HCT116 (cell line): Measurements from ENCODE around the gene FHOD3. TPM values are rescaled to one million over a fixed set of nuclear protein-coding genes. Genes with fewer than 3 reads are reported as not detected.
A peak's percentile ranks its signal among the peaks of the same experiment; 100 is the strongest.

Experiments
- ATAC-seq: fragments of 200-7000 bp; cut with Tn5 transposase; 2 replicates; pipeline ENCODE4 v1.9.1; 2020; ENCODE audit warnings: mild to moderate bottlenecking, moderate library complexity
- BruUV-seq: library from RNA; stranded (reverse); fragments of 400-500 nt; replicated peaks from 2 replicates; lab custom pipeline; 2021; lab: Mats Ljungman, UMichigan
- CTCF ChIA-PET: fragments of 300-600 bp; sonication (Branson Sonifier 250); formaldehyde crosslinking; loops from one replicate; lab custom pipeline; 2021; ENCODE audit warnings: antibody characterized with exemption; lab: Charles Lee
- POLR2A ChIA-PET: fragments of 300-600, 350-600 bp; sonication (Branson Sonifier 250); formaldehyde crosslinking; loops from one replicate; lab custom pipeline; 2021; ENCODE audit warnings: antibody characterized with exemption; lab: Charles Lee
- RAD21 ChIA-PET, 2 experiments: fragments of 300-600 bp; sonication (Branson Sonifier 250); formaldehyde crosslinking; loops; one replicate each; lab custom pipeline; 2023; ENCODE audit warnings: low total read pairs in 2 of 2; ENCODE audit not compliant: uncharacterized antibody in 2 of 2, unreplicated experiment in 2 of 2, low non-redundant PET in 1 of 2; lab: Charles Lee
- DNase-seq: peaks from one replicate; pipeline ENCODE4 v3.0.0-alpha.2; 2010; ENCODE audit warnings: low read depth, low spot score
- H2AFZ ChIP-seq: fragments of 200-600 bp; shearing (Covaris generic), sonication (generic); 2 replicates; pipeline ENCODE4 v1.6.1; 2017; ENCODE audit warnings: low read depth, mixed run types, mixed read lengths, antibody characterized with exemption, low read length; ENCODE audit not compliant: poor library complexity, severe bottlenecking
- H3K27ac ChIP-seq: 2 replicates; pipeline ENCODE4 v1.5.1; 2012; ENCODE audit warnings: low read depth, low read length
- H3K27me3 ChIP-seq: fragments of 200-600 bp; sonication (generic); 2 replicates; pipeline ENCODE4 v1.6.1; 2016; ENCODE audit warnings: mixed run types, low read length, mixed read lengths; ENCODE audit not compliant: insufficient read depth
- H3K36me3 ChIP-seq, 2 experiments: fragments of 200-500 bp in 1 of 2; fragments of 200-600 bp in 1 of 2; sonication (Bioruptor generic) in 1 of 2; sonication (generic) in 1 of 2; 2 replicates each; pipeline versions ENCODE4 v1.5.1 to v1.6.1; 2014 to 2016; ENCODE audit warnings: low read length in 2 of 2, inconsistent platforms in 1 of 2, mixed read lengths in 1 of 2, mixed run types in 1 of 2; ENCODE audit not compliant: insufficient read depth in 2 of 2, control insufficient read depth in 1 of 2
- H3K4me1 ChIP-seq, 2 experiments: fragments of 200-600 bp in 1 of 2; sonication (generic) in 1 of 2; 2 replicates each; pipeline versions ENCODE4 v1.5.1 to v1.6.1; 2012 to 2017; ENCODE audit warnings: low read length in 2 of 2, inconsistent platforms in 1 of 2, mild to moderate bottlenecking in 1 of 2, mixed read lengths in 1 of 2, mixed run types in 1 of 2, moderate library complexity in 1 of 2; ENCODE audit not compliant: insufficient read depth in 2 of 2, control insufficient read depth in 1 of 2
- H3K4me2 ChIP-seq: fragments of 200-600 bp; sonication (generic); 2 replicates; pipeline ENCODE4 v1.6.1; 2017; ENCODE audit warnings: mixed run types, low read length, mixed read lengths
- H3K4me3 ChIP-seq, 2 experiments: fragments of 200-600 bp in 1 of 2; sonication (generic) in 1 of 2; replicated peaks in 1 of 2; 2 replicates each; pipeline ENCODE4 v1.5.1; 2011 to 2016; ENCODE audit warnings: low read length in 2 of 2, control low read depth in 1 of 2, low read depth in 1 of 2, mild to moderate bottlenecking in 1 of 2, mixed read lengths in 1 of 2, mixed run types in 1 of 2
- H3K79me2 ChIP-seq: fragments of 200-600 bp; sonication (generic); 2 replicates; pipeline ENCODE4 v1.6.1; 2017; ENCODE audit warnings: mild to moderate bottlenecking, mixed run types, low read length, moderate library complexity, mixed read lengths; ENCODE audit not compliant: insufficient read depth
- H3K9ac ChIP-seq: fragments of 200-600 bp; sonication (generic); 2 replicates; pipeline ENCODE4 v1.6.1; 2016; ENCODE audit warnings: low read length, mixed read lengths
- H3K9me2 ChIP-seq: fragments of 200-600 bp; sonication (generic), shearing (Covaris generic); 2 replicates; pipeline ENCODE4 v1.6.1; 2017; ENCODE audit warnings: mixed run types, mild to moderate bottlenecking, moderate library complexity; ENCODE audit not compliant: insufficient read depth
- H3K9me3 ChIP-seq, 2 experiments: fragments of 200-500 bp in 1 of 2; fragments of 200-600 bp in 1 of 2; sonication (Bioruptor generic) in 1 of 2; sonication (generic) in 1 of 2; 2 replicates each; pipeline ENCODE4 v1.6.1; 2014 to 2017; ENCODE audit warnings: low read length in 2 of 2, mixed read lengths in 2 of 2, inconsistent platforms in 1 of 2, low read depth in 1 of 2, mild to moderate bottlenecking in 1 of 2, mixed run types in 1 of 2, moderate library complexity in 1 of 2; ENCODE audit not compliant: control insufficient read depth in 1 of 2, insufficient read depth in 1 of 2
- H4K20me1 ChIP-seq: fragments of 200-600 bp; sonication (generic), shearing (Covaris generic); 2 replicates; pipeline ENCODE4 v1.6.1; 2017; ENCODE audit warnings: mixed run types, mild to moderate bottlenecking, moderate library complexity; ENCODE audit not compliant: insufficient read depth
- CBX3 ChIP-seq: IDR thresholded peaks from 2 replicates; pipeline ENCODE4 v1.6.1; 2012; ENCODE audit warnings: low read depth
- CEBPB ChIP-seq: IDR thresholded peaks from 2 replicates; pipeline ENCODE4 v1.6.1; 2012; ENCODE audit warnings: low read depth
- ELF1 ChIP-seq: IDR thresholded peaks from 2 replicates; pipeline ENCODE4 v1.6.1; 2012; ENCODE audit warnings: low read depth, borderline replicate concordance
- POLR2AphosphoS5 ChIP-seq: IDR thresholded peaks from 2 replicates; pipeline ENCODE4 v1.6.1; 2011; ENCODE audit warnings: mild to moderate bottlenecking, low read depth, low read length, moderate library complexity
- RAD21 ChIP-seq: IDR thresholded peaks from 2 replicates; pipeline ENCODE4 v1.6.1; 2012; ENCODE audit warnings: low read depth, mild to moderate bottlenecking
- REST ChIP-seq: IDR thresholded peaks from 2 replicates; pipeline ENCODE4 v1.6.1; 2012; ENCODE audit warnings: low read depth
- SIN3A ChIP-seq: IDR thresholded peaks from 2 replicates; pipeline ENCODE4 v1.6.1; 2012; ENCODE audit warnings: low read depth
- SP1 ChIP-seq: IDR thresholded peaks from 2 replicates; pipeline ENCODE4 v1.6.1; 2012; ENCODE audit warnings: low read depth
- SRF ChIP-seq: IDR thresholded peaks from 2 replicates; pipeline ENCODE4 v1.6.1; 2012; ENCODE audit warnings: low read depth
- YY1 ChIP-seq: IDR thresholded peaks from 2 replicates; pipeline ENCODE4 v1.6.1; 2011; ENCODE audit warnings: low read length, low read depth, moderate library complexity, mild to moderate bottlenecking; ENCODE audit not compliant: insufficient replicate concordance; ENCODE audit errors: extremely low read depth
- ZBTB33 ChIP-seq: IDR thresholded peaks from 2 replicates; pipeline ENCODE4 v1.6.1; 2011; ENCODE audit warnings: mild to moderate bottlenecking, low read length, moderate library complexity; ENCODE audit not compliant: insufficient replicate concordance; ENCODE audit errors: extremely low read depth
- intact Hi-C: fragments of 100-400 bp; cut with micrococcal nuclease; formaldehyde crosslinking; loops from 2 replicates; pipeline ENCODE4 v1.10.0; 2022
- total RNA-seq: library from RNA; stranded (reverse); gene quantifications from one replicate; pipeline ENCODE4 v1.2.1, GENCODE V29; 2021; ENCODE audit not compliant: unreplicated experiment

Gene FHOD3
- total RNA-seq, 1 experiment from 2014 or later, result 4.0 TPM

GRCh38 chr18:36309436-36310391 lies 12.2 kb downstream of the FHOD3 start (continued):
- TF ChIP-seq SRF, result peak; percentile 38; the same call in 1 of the 2 replicates
- peak; percentile 91 for TF ChIP-seq CBX3
- TF ChIP-seq POLR2AphosphoS5, result 0 out of 2 replicates have a peak, but pooled peaks have one; percentile 48

GRCh38 chr18:36311026-36311570 lies 13.6 kb downstream of the FHOD3 start:
- ATAC-seq, result no peak
- Histone ChIP-seq H2AFZ (no peak overlapping the region), H3K4me3 (no peak overlapping the region), H3K79me2 (no peaks in the 10 kb centered on the region), H3K9me2 (no peaks in the 10 kb centered on the region), H3K9ac (no peak overlapping the region), H3K27me3 (no peaks in the 10 kb centered on the region; the same call in 1 of the 2 replicates), H3K36me3 (no peaks in the 10 kb centered on the region), H4K20me1 (no peaks in the 10 kb centered on the region), H3K9me3 (no peaks in the 10 kb centered on the region), H3K27ac (no peak overlapping the region)
- POLR2A ChIA-PET, result no interaction called here
- TF ChIP-seq ELF1 (no peak), RAD21 (no peak), SP1 (no peak), YY1 (no peak), SIN3A (no peak), ZBTB33 (no peak), REST (no peak), CEBPB (no peak), CBX3 (no peak)
- TF ChIP-seq, all 23 proteins: peak for 0
- peaks cover 30 to 38% of the 10 kb centered on the region in 2 experiments for H3K4me1 ChIP-seq
- no peak overlapping the region for H3K4me2 ChIP-seq
- no TSS peak for BruUV-seq
- no peak for DNase-seq
- ChIA-PET RAD21 (no interaction called here), CTCF (no interaction called here)
- intact Hi-C loops, result no loop called here
